NCI-H187 (cell line): ENCODE data around the gene MAP3K13.

Source experiments
- DNase-seq, 2 experiments: peaks; one replicate each; lab custom pipeline; 2025; lab: John Stamatoyannopoulos, UW

The MAP3K13 gene, protein sequence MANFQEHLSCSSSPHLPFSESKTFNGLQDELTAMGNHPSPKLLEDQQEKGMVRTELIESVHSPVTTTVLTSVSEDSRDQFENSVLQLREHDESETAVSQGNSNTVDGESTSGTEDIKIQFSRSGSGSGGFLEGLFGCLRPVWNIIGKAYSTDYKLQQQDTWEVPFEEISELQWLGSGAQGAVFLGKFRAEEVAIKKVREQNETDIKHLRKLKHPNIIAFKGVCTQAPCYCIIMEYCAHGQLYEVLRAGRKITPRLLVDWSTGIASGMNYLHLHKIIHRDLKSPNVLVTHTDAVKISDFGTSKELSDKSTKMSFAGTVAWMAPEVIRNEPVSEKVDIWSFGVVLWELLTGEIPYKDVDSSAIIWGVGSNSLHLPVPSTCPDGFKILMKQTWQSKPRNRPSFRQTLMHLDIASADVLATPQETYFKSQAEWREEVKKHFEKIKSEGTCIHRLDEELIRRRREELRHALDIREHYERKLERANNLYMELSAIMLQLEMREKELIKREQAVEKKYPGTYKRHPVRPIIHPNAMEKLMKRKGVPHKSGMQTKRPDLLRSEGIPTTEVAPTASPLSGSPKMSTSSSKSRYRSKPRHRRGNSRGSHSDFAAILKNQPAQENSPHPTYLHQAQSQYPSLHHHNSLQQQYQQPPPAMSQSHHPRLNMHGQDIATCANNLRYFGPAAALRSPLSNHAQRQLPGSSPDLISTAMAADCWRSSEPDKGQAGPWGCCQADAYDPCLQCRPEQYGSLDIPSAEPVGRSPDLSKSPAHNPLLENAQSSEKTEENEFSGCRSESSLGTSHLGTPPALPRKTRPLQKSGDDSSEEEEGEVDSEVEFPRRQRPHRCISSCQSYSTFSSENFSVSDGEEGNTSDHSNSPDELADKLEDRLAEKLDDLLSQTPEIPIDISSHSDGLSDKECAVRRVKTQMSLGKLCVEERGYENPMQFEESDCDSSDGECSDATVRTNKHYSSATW

DNA sequence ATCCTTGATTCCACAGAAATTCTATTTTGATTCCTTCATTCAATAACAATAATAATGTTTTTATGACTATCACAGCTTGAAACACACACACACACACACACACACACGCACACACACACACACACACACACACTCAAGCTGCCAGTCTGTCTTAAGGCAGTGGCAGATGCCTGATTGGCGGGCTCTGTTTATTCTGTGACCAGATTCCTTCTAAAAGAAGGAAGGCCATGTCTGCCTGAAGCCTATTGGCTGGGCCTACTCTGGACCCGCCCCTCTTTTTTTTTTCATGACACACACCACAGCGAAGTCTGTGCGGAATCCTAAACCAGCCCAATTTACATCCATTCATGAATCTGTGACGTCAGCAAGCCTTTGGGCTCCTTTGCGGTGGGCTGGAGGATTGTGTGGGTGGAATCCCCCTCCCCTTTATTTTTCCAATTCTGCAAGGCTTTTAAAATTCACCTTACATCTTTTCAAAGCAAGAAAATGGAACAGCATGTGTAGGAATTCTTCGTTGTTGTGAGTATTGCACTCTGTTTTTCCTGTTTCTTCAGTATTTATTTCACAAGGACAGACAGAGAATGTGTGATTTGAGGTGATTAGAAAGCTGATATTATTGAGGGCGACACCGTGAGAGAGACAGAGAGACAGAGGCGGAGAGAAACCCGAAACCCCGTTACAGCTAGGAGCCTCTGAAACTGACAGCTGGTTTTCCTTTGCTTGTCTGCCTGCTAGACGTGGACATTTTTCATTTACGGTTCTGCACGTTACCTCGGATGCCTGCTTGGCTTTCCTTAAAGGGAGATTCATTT is at the start of gene MAP3K13:
TSS of gene MAP3K13 (plus strand) at position 287 of the 812 bp plus-strand sequence. CDS start 65,446 bp downstream, outside the sequence.
- DNase-seq: peak; percentile 70 to 77

DNA sequence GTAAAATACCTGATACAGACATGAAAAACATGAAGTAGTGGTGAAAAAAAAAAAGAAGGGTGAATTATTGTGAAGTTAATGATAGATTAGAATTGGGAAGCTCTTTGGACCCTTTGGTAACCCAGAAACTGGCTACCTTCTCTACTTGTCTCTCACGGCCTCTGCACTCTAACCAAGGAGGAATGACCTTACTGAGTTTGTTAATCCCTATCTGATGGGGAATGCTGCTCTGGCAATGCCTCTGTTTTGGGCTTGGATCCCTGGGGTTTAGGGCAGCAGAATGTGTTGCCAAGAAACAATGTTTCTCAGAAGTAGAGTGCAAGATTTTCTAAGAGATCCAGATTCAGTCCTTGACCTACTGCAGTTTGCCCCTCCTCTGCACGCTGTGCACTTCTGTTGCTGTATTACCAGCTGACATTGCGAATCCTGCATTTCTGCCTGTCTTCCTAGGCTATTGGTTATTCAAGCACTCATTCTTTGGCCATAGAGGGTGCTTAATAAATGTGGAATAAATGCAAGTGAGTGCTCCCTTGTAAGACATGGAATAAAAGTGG is 49.2 kb upstream of the MAP3K13 start:
- no peak for DNase-seq

DNA sequence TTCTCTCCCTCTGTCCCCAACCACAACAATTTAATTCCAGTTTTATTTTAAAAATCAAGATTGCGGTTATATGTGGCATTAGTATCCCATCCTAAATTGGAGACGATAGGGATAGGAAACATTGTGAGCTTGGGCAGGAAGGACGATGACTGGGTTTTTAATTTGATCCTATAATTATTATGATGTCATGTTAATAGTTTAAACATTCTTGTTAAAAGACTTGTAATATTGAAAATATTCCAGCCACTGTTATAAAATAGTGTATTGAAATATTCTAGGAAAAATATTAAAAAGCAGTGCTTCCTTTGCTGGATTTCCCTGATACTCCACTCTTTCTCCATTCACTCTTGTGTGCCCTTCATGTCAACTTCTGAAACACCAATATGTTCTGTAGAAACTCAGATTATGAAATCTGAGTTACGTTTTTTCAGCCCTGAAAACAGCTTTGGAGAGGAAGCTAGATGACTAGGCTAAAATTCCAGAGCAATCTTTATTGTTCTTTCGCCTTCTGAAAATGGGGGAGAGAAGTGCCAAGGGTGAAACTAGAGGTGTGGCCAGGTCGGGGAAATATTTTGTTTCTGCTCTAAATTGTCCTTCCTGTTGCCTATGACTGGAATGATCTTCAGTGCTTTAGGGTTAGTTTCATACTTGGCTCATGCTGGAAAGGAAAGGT is 46.1 kb upstream of the MAP3K13 start:
- DNase-seq: no peak

DNA sequence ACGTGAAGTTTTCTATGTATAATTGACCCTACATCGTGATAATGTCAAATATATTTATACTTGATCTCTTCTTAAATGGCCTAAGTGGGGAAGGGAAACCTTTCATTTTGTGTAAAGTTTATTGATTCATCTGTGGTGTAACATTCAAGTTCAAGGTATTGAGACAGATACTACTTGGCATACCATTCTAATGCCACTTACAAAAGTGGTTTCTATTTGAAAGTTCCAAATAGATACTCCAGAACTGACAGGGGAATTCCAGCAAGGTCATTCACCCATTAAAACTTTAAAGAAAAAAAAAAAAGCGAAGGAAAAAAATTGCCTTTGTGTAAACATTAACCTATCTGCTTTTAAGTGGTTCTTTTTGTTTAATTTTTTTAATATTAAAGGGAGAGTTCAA is 45.3 kb upstream of the MAP3K13 start:
- DNase-seq: no peak

DNA sequence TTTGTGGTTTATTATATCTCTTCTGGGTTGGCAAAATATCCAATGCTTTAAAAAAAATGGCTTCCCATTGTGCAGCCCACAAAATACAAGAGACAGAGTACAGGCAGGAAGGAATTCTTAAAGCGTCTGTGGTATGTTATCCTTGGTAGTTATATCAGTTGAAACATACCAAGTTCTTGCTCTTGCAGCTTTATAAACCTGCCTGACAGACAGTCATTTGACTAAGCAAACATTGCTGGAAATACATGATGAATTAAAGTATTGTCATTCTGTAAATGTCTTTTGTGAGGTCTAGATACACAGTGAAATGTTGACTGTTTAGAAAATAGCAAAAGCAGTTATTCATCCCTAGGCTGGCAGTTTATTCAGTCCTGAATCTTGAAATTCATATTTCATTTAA is 44.8 kb upstream of the MAP3K13 start:
- DNase-seq: no peak

DNA sequence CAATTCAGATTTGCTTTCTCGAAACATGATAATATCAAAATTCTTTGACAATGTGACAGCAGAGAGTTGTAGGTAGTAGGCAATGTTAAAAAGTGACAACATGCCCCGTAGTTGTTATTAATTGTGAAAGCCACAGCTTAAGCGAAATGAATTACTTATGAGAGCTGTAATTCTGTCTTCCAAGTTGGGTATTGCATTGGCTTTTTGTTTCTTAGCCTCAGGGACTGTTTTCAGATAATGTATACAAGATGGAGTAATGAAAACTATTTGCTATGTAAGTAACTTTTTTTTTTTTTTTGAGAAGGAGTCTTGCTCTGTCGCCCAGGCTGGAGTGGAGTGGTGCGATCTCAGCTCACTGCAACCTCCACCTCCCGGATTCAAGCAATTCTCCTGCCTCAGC is 43.1 kb upstream of the MAP3K13 start:
- DNase-seq: no peak

DNA sequence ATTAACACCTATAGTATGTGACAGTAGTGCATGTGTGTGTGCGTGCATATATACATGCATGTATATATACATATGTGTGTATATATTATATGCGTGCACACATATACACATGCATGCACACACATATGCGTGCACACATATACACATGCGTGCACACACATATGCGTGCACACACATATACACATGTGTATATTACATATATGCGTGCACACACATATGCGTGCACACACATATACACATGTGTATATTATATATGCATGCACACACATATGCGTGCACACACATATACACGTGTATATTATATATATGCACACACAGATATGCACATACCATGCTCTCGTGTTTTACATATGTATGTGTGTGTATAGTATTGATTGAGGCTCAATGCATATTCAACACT is 42.0 kb upstream of the MAP3K13 start:
- DNase-seq: no peak

DNA sequence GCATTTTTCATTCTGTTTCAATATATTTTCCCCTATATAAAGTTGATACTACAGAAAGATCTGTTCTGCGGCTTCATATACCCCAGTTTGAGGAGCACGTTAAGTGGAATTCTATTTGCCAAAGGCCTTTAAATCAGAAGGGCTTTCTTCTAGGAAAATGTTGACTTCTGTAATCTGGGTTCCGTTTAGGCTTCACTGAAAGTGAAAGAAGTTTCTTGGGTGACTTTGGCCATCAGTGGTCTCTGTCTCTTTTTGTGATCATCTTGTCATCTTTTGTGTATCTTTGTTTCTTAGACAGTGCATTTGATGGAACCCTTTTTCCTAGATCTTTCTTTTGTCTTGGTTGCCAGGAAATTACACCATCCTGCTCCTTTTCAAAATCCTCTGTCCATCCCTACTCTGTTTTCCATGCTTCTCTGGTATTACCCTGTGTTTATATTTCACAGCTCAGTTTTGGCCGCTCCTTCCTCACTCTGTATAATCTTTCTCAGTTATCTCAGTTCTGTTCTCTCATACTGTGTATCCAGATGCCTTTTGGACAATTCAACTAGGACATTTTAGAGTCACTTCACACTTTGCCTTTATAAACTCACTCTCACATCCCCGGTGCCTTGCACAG is 40.7 kb upstream of the MAP3K13 start:
- no peak for DNase-seq

DNA sequence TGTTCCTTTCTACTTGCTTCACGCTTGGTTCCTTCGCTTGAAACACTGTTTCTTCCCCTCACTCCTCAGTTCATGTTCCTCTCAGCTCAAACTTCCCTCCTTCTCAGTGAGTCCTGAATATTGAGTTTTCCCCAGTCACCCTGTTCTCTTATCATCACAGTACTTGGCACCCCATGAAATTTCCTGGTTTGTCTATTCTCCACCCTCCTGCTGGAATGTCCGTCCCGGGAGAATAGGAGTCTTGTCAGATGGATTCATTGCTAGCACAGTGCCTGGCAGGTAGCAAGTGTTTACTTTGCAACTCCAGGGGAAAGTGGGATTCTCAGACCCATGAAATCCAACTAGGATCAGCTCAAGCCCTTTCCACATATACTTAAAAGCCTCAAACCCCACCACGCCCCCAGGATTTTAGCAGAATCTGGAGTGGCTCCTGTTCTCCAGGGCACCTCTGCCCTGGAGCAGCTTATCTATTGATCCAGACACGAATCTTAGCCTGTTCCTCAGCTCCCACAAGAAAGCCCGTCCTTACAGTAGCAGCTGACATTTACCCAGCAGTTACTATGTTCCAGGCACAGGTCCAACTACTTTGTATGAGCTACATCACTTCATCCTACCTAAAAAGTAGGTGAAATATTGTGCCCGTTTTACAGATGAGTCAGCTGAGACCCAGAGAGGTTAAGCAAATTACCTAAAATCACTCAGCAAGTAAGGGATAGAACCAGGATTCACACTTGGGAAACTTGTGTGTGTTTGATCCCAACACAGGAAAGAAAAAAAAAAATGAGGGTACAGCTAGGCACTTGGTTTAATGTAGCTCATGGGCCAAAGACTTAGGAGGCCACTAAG is 36.8 kb upstream of the MAP3K13 start:
- no peak for DNase-seq

DNA sequence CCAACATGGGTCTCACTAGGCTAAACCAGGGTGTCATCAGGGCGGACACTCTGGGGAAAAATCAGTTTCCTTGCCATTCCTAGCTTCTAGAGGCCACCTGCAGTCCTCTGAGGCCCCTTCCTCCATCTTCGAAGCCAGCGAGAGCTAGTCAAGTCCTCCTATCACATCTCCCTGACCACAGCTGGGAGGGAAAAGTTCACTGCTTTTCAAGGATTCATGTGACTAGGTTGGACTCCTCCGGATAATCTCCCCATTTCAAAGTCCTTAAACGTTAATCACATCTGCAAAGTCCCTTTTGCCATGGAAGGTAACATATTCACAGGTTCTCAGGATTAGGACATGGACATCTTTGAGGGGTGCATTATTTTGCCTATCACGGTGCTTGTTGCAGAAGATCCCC is 35.9 kb upstream of the MAP3K13 start:
- DNase-seq: no peak

DNA sequence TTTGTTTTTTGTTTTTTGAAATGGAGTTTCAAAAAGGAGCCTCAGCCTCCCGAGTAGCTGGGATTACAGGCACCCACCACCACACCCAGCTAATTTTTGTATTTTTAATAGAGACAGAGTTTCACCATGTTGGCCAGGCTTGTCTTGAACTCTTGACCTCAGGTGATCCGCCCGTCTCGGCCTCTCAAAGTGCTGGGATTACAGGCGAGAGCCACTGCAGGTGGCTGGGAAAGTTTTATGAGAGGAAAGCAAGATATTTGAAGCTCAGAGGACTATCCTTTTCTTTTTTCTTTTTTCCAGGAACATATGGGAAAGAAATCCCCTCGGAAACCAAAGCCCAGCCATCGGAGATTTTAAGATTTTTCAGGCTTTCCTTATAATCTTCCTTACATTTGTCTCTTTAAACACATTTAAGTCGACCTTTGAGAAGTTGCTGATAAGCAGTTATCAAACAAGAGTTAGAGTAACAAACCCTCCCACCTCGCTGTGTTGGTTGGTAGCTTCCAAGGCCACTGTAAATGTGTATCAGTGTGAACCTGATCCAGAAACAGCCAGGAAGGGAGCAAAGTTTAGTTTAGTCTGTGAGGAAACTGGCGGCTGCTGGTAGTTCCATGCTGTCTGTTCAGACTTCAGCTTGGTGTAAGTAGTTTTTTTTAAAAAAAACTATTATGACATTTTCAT is 34.5 kb upstream of the MAP3K13 start:
- no peak for DNase-seq

DNA sequence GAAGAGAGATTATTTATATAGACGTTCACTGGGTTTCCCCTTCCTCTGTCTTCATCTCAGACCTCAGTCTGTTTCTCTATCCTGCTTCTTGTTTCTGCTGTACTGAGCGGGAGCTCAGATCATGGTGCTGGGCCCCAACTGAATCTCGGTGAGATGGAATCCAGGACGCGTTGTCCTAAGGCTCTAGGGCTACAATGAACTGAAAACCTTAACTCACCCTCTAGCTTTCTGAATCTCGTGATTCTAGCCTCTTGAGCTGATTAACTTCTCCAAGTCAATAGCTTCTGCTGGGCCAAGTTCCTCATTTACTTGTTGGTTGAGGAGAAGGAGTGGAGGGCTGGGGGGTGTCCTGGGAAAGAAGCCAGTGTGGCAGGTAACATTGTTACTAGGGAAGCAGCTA is 32.7 kb upstream of the MAP3K13 start:
- no peak for DNase-seq

DNA sequence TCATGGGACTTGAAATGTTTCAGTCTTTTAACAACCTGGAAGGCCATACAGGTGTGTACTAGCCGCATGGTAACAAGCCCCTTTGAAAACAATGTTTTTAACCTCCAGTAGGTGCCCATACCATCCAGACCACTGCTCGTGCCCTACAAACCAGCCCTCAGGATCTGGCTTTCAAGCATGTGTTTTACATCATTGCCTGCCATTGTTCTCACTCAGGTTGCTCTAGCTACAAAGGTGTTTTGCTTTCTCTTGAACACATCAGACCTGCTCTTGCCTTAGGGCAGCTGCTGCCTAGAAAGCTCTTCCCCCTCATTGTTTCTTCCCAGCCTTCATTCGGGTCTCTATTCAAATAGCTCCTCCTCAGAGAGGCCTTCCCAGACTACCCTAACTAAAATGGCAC is 32.3 kb upstream of the MAP3K13 start:
- DNase-seq: no peak

DNA sequence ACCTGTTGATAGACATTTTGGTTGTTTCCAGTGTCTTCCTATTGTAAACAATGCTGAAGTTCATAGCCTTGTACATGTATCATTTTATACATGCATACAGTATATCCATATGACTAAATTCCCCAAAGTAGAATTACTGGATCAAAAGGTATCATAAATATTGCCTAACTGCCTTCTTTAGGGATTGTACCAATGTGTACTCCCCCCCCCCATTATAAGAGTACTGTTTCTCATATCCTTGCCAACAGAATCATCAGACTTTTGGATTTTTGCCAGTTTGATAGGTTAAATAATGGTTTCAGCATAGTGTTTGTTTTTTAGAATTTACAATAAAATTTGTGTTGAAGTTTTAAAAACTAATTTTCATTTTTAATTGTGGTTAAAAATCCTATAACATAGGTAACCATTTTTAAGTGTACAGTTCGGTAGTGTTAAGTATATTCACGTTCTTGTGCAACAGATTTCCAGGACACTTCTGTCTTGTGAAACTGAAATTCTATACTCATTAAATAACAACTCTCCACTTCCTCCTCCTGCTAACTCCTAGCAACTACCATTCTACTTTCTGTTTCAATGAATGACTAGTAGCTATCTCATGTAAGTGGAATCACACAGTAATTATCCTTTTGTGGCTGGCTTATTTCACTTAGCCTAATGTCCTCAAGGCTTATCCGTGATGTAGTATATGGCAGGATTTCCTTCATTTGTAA is 30.8 kb upstream of the MAP3K13 start:
- no peak for DNase-seq

DNA sequence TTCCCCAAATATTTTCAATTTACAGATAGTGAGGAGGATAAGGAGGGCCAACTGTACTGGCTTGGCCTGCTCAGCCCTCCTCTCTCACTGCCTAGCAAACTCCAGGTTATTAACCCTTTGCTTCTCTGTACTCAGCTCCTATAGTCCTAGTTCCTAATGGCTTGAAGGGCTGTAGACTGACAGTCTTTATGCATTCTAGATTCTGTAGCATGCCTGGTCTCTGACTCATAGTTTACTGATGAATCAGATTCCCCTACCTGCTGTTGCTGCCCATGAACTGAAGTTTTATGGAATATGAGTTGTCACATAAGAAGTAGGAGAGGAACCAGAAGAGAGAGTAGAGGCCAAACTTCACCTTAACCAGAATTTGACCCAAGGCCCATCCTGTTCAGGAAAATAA is 27.1 kb upstream of the MAP3K13 start:
- no peak for DNase-seq

DNA sequence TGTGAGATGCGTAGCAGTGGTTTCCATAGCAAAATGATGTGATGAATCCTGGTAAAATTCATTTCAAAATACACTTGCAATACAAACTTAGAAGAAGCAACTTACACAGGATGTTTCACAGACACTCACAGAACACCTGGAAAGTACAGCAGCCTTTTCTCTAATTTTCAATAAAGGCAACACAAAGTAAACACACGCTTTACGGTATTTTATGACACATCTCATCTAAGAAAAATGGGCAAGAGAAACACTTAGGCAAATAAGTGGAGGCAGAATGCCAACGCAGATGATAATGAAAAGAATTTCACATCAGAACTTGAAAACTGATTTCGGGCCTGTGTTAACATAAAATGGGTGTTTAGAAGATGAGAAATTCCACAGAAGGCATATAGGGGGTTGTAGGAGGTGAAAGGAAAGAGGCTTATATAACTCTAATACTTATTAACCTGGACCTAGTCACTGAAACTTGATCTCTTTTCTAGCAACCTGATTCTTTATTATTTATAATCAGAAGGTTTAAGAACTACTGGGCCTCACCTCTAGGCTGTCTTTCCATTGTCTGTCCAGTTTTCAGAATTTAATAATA is 25.6 kb upstream of the MAP3K13 start:
- no peak for DNase-seq

DNA sequence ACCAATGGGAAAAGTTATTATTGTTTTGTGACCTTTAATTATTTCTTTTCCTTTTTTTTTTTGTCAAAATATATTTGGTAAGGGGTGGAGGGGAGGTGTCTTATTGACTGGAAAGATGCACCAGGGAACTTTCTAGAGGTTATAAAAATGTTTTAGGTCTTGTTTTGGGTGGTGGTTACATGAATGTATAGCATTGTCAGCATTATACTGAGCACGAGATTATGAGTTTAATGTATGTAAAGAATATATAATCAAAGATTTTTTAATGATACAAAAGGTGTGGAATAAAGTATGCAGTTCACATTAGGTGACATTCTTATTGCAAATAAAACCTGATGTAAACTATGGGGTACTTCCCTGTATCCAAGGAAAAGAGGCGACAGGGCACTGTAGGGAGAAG is 23.0 kb upstream of the MAP3K13 start:
- no peak for DNase-seq

DNA sequence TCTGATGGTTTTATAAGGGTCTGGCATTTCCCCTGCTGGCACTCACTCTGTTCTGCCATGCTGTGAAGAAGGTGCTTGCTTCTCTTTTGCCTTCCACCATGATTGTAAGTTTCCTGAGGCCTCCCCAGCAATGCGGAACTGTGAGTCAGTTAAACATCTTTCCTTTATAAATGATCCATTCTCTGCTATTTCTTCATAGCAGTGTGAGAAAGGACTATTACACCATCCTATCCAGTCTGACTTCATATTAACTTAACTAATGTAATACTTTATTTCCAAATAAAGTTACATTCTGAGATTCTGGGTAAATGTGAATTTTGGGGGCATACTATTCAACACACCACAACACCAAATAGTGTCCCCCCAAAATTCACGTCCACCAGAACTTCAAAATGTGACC is 22.2 kb upstream of the MAP3K13 start:
- DNase-seq: no peak
